ENCODE measurements around the gene C10orf53. TPM values are rescaled to one million over a fixed set of nuclear protein-coding genes. Genes with fewer than 3 reads are reported as not detected.

C10orf53 gene
- total and polyA plus RNA-seq, 2 donors from 2014 or later = not detected

DNA sequence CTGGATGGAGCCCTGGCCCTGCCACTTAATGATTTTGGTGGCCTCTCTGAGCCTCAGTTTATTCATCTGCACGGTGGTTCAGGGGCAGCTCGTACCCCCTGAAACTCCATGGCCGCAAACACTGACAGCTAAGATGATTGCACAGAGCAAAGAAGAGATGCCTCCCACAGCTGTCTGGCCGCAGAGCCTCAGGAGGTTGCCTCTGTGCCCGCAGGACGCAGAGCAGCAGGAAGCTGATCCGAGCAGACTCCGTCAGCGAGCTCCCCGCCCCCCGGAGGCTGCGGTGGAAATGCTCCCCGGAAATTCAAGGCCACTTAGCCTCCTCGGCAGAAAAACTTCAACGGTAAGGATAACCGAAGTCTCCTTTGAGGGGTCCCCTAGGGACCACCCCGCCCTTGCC lies 30.2 kb upstream of the C10orf53 start:
- no peak for DNase-seq

GRCh38 chr10:49649936-49650723 lies 29.3 kb upstream of the C10orf53 start:
- H3K36me3 ChIP-seq (ENCODE audit: control insufficient read depth in 2 of 3, insufficient read depth in 3 of 3, low read length in 3 of 3) = no peaks in the 10 kb centered on the region
- no peak overlapping the region for H3K27ac ChIP-seq (ENCODE audit: low read depth in 2 of 2, low read length in 2 of 2)
- peak in 1 of 5 donors; percentile 13 for DNase-seq
- no peaks in the 10 kb centered on the region for H3K9me3 ChIP-seq (ENCODE audit: control insufficient read depth in 2 of 3, insufficient read depth in 1 of 3, low read length in 3 of 3)
- TF ChIP-seq, protein P1, sequence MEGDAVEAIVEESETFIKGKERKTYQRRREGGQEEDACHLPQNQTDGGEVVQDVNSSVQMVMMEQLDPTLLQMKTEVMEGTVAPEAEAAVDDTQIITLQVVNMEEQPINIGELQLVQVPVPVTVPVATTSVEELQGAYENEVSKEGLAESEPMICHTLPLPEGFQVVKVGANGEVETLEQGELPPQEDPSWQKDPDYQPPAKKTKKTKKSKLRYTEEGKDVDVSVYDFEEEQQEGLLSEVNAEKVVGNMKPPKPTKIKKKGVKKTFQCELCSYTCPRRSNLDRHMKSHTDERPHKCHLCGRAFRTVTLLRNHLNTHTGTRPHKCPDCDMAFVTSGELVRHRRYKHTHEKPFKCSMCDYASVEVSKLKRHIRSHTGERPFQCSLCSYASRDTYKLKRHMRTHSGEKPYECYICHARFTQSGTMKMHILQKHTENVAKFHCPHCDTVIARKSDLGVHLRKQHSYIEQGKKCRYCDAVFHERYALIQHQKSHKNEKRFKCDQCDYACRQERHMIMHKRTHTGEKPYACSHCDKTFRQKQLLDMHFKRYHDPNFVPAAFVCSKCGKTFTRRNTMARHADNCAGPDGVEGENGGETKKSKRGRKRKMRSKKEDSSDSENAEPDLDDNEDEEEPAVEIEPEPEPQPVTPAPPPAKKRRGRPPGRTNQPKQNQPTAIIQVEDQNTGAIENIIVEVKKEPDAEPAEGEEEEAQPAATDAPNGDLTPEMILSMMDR (IDR thresholded peaks at IDR 0.05; ENCODE audit: borderline replicate concordance, extremely low read depth, insufficient read depth) = no peak
- no peak overlapping the region for H3K9ac ChIP-seq (ENCODE audit: low read length in 3 of 3)
- H3K4me1 ChIP-seq (ENCODE audit: control insufficient read depth in 2 of 3, insufficient read depth in 2 of 3, low read depth in 1 of 3, low read length in 3 of 3) = no peaks in the 10 kb centered on the region
- FAIRE-seq = no peak
- no peak overlapping the region for H3K4me3 ChIP-seq (ENCODE audit: low read length in 3 of 3)
- intact Hi-C loops (cut with DNase I) = no loop called here
- no peaks in the 10 kb centered on the region for H3K27me3 ChIP-seq (ENCODE audit: control insufficient read depth, insufficient read depth, low read length)

More for the DNA sequence above, 30.2 kb upstream of the C10orf53 start:
- Histone ChIP-seq H3K36me3 (ENCODE audit: control insufficient read depth in 2 of 3, insufficient read depth in 3 of 3, low read length in 3 of 3) (no peaks in the 10 kb centered on the region), H3K4me1 (ENCODE audit: control insufficient read depth in 2 of 3, insufficient read depth in 2 of 3, low read depth in 1 of 3, low read length in 3 of 3) (no peaks in the 10 kb centered on the region), H3K27ac (ENCODE audit: low read depth in 2 of 2, low read length in 2 of 2) (no peak overlapping the region), H3K27me3 (ENCODE audit: control insufficient read depth, insufficient read depth, low read length) (no peaks in the 10 kb centered on the region), H3K9me3 (ENCODE audit: control insufficient read depth in 2 of 3, insufficient read depth in 1 of 3, low read length in 3 of 3) (no peaks in the 10 kb centered on the region), H3K9ac (ENCODE audit: low read length in 3 of 3) (no peak overlapping the region), H3K4me3 (ENCODE audit: low read length in 3 of 3) (no peak overlapping the region)
- FAIRE-seq = no peak
- TF ChIP-seq, protein P1 (IDR thresholded peaks at IDR 0.05; ENCODE audit: borderline replicate concordance, extremely low read depth, insufficient read depth) = no peak
- intact Hi-C loops (cut with DNase I) = no loop called here

GRCh38 chr10:49650724-49651034 lies 28.8 kb upstream of the C10orf53 start:
- TF ChIP-seq, protein P1 (IDR thresholded peaks at IDR 0.05; ENCODE audit: borderline replicate concordance, extremely low read depth, insufficient read depth) = no peak
- FAIRE-seq (no peak), DNase-seq (no peak)
- Histone ChIP-seq H3K4me3 (ENCODE audit: low read length in 3 of 3) (no peak overlapping the region), H3K9ac (ENCODE audit: low read length in 3 of 3) (no peak overlapping the region), H3K27me3 (ENCODE audit: control insufficient read depth, insufficient read depth, low read length) (no peaks in the 10 kb centered on the region), H3K9me3 (ENCODE audit: control insufficient read depth in 2 of 3, insufficient read depth in 1 of 3, low read length in 3 of 3) (no peaks in the 10 kb centered on the region), H3K4me1 (ENCODE audit: control insufficient read depth in 2 of 3, insufficient read depth in 2 of 3, low read depth in 1 of 3, low read length in 3 of 3) (no peaks in the 10 kb centered on the region), H3K27ac (ENCODE audit: low read depth in 2 of 2, low read length in 2 of 2) (no peak overlapping the region), H3K36me3 (ENCODE audit: control insufficient read depth in 2 of 3, insufficient read depth in 3 of 3, low read length in 3 of 3) (no peaks in the 10 kb centered on the region)
- intact Hi-C loops (cut with DNase I) = no loop called here
